Fibroblast of lung (primary cell): ENCODE results near the gene FUBP3. TPM values are rescaled to one million over a fixed set of nuclear protein-coding genes. Genes with fewer than 3 reads are reported as not detected.

ENCODE experiments used
- DNase-seq, 2 donors: peaks; one replicate each; pipeline versions ENCODE4 v3.0.0 to v3.0.0-alpha.2; 2010; ENCODE audit warnings: low read depth in 2 of 2
- H2AFZ ChIP-seq: 2 replicates; pipeline ENCODE4 v1.5.1; 2012; ENCODE audit warnings: low read length, control low read depth, inconsistent platforms
- H3K27ac ChIP-seq: 2 replicates; pipeline ENCODE4 v1.5.1; 2011; ENCODE audit warnings: low read length, control low read depth; ENCODE audit not compliant: insufficient read depth
- H3K27me3 ChIP-seq: 2 replicates; pipeline ENCODE4 v1.5.1; 2011; ENCODE audit warnings: mild to moderate bottlenecking, low read length; ENCODE audit not compliant: control insufficient read depth, insufficient read depth
- H3K36me3 ChIP-seq: 2 replicates; pipeline ENCODE4 v1.5.1; 2011; ENCODE audit warnings: low read length; ENCODE audit not compliant: control insufficient read depth, insufficient read depth
- H3K4me1 ChIP-seq: 2 replicates; pipeline ENCODE4 v1.5.1; 2011; ENCODE audit warnings: low read length; ENCODE audit not compliant: control insufficient read depth, insufficient read depth; ENCODE audit errors: extremely low read depth
- H3K4me2 ChIP-seq: 2 replicates; pipeline ENCODE4 v1.5.1; 2011; ENCODE audit warnings: low read length, control low read depth; ENCODE audit not compliant: insufficient read depth; ENCODE audit errors: extremely low read depth
- H3K4me3 ChIP-seq, 4 experiments: fragments of 200-600 bp in 1 of 4; sonication (generic) in 1 of 4; replicated peaks in 1 of 4; 2 replicates each; pipeline ENCODE4 v1.5.1; 2011 to 2016; ENCODE audit warnings: low read length in 4 of 4, low read depth in 3 of 4, mild to moderate bottlenecking in 3 of 4, control low read depth in 2 of 4, inconsistent platforms in 1 of 4, mixed read lengths in 1 of 4; ENCODE audit not compliant: insufficient read depth in 1 of 4; ENCODE audit errors: control extremely low read depth in 1 of 4
- H3K79me2 ChIP-seq: 2 replicates; pipeline ENCODE4 v1.5.1; 2012; ENCODE audit warnings: mild to moderate bottlenecking, low read length, inconsistent platforms; ENCODE audit not compliant: control insufficient read depth, insufficient read depth
- H3K9ac ChIP-seq: 2 replicates; pipeline ENCODE4 v1.5.1; 2011; ENCODE audit warnings: mild to moderate bottlenecking, low read length, control low read depth; ENCODE audit not compliant: insufficient read depth
- H3K9me3 ChIP-seq: 2 replicates; pipeline ENCODE4 v1.5.1; 2012; ENCODE audit warnings: low read depth, low read length; ENCODE audit not compliant: control insufficient read depth, insufficient read depth
- H4K20me1 ChIP-seq: 2 replicates; pipeline ENCODE4 v1.5.1; 2011; ENCODE audit warnings: low read length; ENCODE audit not compliant: control insufficient read depth, insufficient read depth; ENCODE audit errors: extremely low read depth
- EZH2 ChIP-seq: IDR thresholded peaks from 2 replicates; pipeline ENCODE4 v1.5.1; 2012; ENCODE audit warnings: low read length, control low read depth, mild to moderate bottlenecking; ENCODE audit errors: missing control alignments
- polyA minus RNA-seq: library from RNA; depleted of rRNA, polyadenylated mRNA; stranded (reverse); fragments of >200 nt; gene quantifications from 2 replicates; pipeline ENCODE4 v1.2.3, GENCODE V29; 2011; ENCODE audit warnings: low replicate concordance
- polyA plus RNA-seq, 2 donors: library from polyadenylated mRNA; depleted of rRNA in 1 of 2; stranded (reverse) in 1 of 2; unstranded in 1 of 2; fragments of >200 nt; gene quantifications; 2 replicates each; pipeline ENCODE4 v1.2.1, GENCODE V29; 2011 to 2012; ENCODE audit warnings: missing spikeins in 1 of 2
- total RNA-seq: library from RNA; depleted of rRNA; stranded (reverse); fragments of >200 nt; gene quantifications from 2 replicates; pipeline ENCODE4 v1.2.1, GENCODE V29; 2014
- TF ChIP-seq, protein P1 (sequence below), 2 donors: IDR thresholded peaks in 1 of 2; conservative IDR thresholded peaks in 1 of 2; 1 replicate in 1 of 2; 2 replicates in 1 of 2; pipeline ENCODE4 v1.5.1; 2011 to 2012; ENCODE audit warnings: low read length in 2 of 2, control low read depth in 1 of 2, inconsistent platforms in 1 of 2, low read depth in 1 of 2, mild to moderate bottlenecking in 1 of 2

FUBP3 gene, protein sequence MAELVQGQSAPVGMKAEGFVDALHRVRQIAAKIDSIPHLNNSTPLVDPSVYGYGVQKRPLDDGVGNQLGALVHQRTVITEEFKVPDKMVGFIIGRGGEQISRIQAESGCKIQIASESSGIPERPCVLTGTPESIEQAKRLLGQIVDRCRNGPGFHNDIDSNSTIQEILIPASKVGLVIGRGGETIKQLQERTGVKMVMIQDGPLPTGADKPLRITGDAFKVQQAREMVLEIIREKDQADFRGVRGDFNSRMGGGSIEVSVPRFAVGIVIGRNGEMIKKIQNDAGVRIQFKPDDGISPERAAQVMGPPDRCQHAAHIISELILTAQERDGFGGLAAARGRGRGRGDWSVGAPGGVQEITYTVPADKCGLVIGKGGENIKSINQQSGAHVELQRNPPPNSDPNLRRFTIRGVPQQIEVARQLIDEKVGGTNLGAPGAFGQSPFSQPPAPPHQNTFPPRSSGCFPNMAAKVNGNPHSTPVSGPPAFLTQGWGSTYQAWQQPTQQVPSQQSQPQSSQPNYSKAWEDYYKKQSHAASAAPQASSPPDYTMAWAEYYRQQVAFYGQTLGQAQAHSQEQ
- 33.6 and 36.2 TPM in 2 replicates for total RNA-seq
- 35.7 and 43.2 TPM in 2 replicates for polyA plus RNA-seq
- 41.4 and 45.2 TPM in 2 replicates for polyA plus RNA-seq (2012)
- 7.5 and 10.4 TPM in 2 replicates for polyA minus RNA-seq

DNA sequence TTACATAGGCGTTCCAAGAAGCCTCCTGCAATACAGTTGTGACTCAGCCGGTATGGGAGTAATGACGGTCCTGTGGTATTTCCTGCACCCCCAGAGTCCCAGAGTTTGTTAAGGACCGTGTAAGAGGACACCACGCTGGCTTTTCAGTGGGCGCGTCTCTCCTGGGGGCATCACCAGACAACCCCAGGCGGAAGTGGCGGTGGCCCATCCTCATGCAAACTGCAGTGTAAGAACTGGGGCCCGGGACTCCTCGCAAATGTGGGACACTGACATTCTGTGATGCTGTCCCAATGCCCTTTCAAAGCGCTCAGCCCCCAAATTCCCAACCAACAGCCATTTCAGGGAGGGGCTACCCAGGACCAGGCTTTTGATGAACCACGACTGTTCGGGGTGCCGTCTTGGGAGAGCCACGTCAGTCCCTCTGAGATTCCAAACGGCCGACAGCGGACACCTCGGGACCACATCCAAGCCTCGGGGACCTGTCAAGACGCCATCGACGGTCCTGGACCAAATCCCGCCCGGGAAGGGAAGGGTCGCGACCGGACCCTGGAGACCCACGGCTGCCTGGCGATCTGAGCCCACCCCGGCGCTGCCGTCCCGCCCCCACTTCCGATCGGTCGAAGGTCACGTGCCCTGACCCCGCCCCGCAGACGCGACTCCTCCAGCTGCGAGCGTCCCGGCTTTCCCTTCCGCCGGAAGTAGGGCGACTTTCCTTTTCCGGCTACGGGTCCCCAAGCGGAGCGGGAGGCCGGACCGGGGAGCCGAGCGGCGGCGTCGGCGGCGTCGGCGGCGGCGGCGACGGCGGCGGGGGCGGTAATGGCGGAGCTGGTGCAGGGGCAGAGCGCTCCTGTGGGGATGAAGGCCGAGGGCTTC lies at the start of gene FUBP3:
FUBP3 (plus strand) TSS at position 713 of the 873 bp plus-strand sequence; CDS start at position 817, 104 bp downstream.
- Histone ChIP-seq H3K79me2 (peaks cover 44% of the 10 kb centered on the region), H3K9ac (peak within 1 kb of the TSS; percentile 98)
- DNase-seq = peak; percentile 90 to 91

DNA sequence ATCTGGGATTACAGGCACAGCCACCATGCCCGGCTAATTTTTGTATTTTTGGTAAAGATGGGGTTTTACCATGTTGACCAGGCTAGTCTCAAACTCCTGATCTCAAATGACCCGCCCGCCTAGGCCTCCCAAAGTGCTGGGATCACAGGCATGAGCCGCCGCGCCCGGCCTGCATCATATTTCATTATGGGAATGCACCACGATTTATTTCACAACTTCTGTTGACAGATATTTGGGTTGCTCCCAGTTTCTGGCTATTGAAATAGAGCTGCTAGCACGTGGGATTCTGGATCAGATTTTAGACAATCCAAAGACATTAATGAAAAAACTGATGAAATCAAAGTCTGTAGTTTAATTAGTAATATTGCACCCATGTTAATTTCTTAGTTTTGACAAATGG lies 48.4 kb upstream of the FUBP3 start:
- no peak overlapping the region for H3K4me2 ChIP-seq
- no peaks in the 10 kb centered on the region for H3K36me3 ChIP-seq
- no peaks in the 10 kb centered on the region for H3K79me2 ChIP-seq
- DNase-seq = peak; percentile 8 to 72
- no peak for TF ChIP-seq EZH2
- TF ChIP-seq, protein P1, sequence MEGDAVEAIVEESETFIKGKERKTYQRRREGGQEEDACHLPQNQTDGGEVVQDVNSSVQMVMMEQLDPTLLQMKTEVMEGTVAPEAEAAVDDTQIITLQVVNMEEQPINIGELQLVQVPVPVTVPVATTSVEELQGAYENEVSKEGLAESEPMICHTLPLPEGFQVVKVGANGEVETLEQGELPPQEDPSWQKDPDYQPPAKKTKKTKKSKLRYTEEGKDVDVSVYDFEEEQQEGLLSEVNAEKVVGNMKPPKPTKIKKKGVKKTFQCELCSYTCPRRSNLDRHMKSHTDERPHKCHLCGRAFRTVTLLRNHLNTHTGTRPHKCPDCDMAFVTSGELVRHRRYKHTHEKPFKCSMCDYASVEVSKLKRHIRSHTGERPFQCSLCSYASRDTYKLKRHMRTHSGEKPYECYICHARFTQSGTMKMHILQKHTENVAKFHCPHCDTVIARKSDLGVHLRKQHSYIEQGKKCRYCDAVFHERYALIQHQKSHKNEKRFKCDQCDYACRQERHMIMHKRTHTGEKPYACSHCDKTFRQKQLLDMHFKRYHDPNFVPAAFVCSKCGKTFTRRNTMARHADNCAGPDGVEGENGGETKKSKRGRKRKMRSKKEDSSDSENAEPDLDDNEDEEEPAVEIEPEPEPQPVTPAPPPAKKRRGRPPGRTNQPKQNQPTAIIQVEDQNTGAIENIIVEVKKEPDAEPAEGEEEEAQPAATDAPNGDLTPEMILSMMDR (conservative IDR thresholded peaks at IDR 0.05 in 1 of 2, IDR thresholded peaks at IDR 0.05 in 1 of 2; ENCODE audit: low read depth in 1 of 2, low read length in 2 of 2) = no peak
- no peak overlapping the region for H3K9ac ChIP-seq
- no peak overlapping the region for H3K4me3 ChIP-seq
- no peak overlapping the region for H3K27ac ChIP-seq
- H3K27me3 ChIP-seq = peaks cover 2% of the 10 kb centered on the region
- no peaks in the 10 kb centered on the region for H3K4me1 ChIP-seq
- H3K9me3 ChIP-seq = no peaks in the 10 kb centered on the region
- no peak overlapping the region for H2AFZ ChIP-seq
- H4K20me1 ChIP-seq = no peaks in the 10 kb centered on the region

More for the DNA sequence above, at the start of gene FUBP3:
- H3K9me3 ChIP-seq = no peaks in the 10 kb centered on the region
- H3K36me3 ChIP-seq = no peaks in the 10 kb centered on the region
- peak within 1 kb of the TSS; percentile 73 for H2AFZ ChIP-seq
- no peaks in the 10 kb centered on the region for H3K27me3 ChIP-seq
- H3K4me3 ChIP-seq = peak within 1 kb of the TSS; percentile 61 to 96 (median 92)
- TF ChIP-seq, protein P1 (conservative IDR thresholded peaks at IDR 0.05 in 1 of 2, IDR thresholded peaks at IDR 0.05 in 1 of 2; ENCODE audit: low read depth in 1 of 2, low read length in 2 of 2) = no peak
- TF ChIP-seq EZH2 = no peak
- peak within 1 kb of the TSS; percentile 99 for H3K27ac ChIP-seq
- H3K4me2 ChIP-seq = peak within 1 kb of the TSS; percentile 75
- peaks cover 3% of the 10 kb centered on the region for H4K20me1 ChIP-seq
- peaks cover 2% of the 10 kb centered on the region for H3K4me1 ChIP-seq

DNA sequence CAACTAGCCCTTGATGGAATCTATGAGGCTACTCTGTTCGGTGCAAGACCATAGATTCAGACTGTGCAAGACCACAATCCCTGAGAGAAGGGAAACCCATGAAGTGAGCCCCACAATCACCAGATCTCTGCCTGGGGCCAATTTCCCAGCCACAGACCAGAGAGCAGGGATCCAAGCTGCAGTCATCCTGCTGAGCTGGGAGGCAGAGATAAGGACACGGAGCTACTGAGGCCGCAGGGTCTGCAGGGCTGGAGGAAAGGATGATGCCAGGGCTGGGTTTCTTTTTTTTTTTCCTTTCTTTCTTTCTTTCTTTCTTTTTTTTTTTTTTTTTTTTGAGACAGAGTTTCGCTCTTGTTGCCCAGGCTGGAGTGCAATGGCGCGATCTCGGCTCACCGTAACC lies 47.7 kb upstream of the FUBP3 start:
- Histone ChIP-seq H3K9me3 (no peaks in the 10 kb centered on the region), H3K4me3 (no peak overlapping the region), H3K36me3 (no peaks in the 10 kb centered on the region), H3K4me2 (no peak overlapping the region), H3K79me2 (no peaks in the 10 kb centered on the region), H3K9ac (no peak overlapping the region), H3K4me1 (peaks cover 2% of the 10 kb centered on the region), H4K20me1 (no peaks in the 10 kb centered on the region), H3K27me3 (peaks cover 2% of the 10 kb centered on the region), H2AFZ (no peak overlapping the region), H3K27ac (no peak overlapping the region)
- no peak for DNase-seq
- no peak for TF ChIP-seq EZH2
- TF ChIP-seq, protein P1 (conservative IDR thresholded peaks at IDR 0.05 in 1 of 2, IDR thresholded peaks at IDR 0.05 in 1 of 2; ENCODE audit: low read depth in 1 of 2, low read length in 2 of 2) = no peak
